HG02763 (cell line): ENCODE results near the gene FAM107B.

ENCODE experiments used
- ATAC-seq: cut with Tn5 transposase; IDR thresholded peaks from one replicate; pipeline ENCODE4 v1.9.1; 2021; ENCODE audit warnings: mild to moderate bottlenecking, moderate library complexity; ENCODE audit not compliant: unreplicated experiment

The FAM107B gene

GRCh38 chr10:14476006-14476405 lies 298.7 kb downstream of the FAM107B start:
- ATAC-seq: no peak

DNA sequence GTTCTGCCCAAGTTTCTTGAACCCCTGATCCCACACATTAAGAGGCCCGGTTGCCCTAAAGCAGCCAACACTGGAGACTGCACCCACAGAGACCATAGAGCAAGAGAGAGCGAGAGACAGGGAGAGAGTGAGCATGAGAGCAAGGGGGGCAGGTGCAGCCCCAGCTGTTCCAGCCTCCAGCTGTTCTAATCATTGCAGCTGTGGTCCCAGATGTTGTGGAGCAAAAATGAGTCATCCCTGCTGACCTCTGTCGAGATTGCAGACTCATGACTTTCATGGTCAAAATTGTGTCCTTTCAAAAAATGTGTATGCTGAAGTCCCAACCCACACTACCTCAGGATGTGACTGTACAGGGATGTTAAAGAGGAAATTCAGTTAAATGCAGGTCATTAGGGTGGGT lies 300.0 kb downstream of the FAM107B start:
- ATAC-seq: no peak

GRCh38 chr10:14470920-14471319 lies 303.8 kb downstream of the FAM107B start:
- ATAC-seq: no peak

GRCh38 chr10:14468726-14469125 lies 306.0 kb downstream of the FAM107B start:
- ATAC-seq: no peak
